Body of pancreas (tissue), 4 donors: ENCODE results near the gene PPFIBP2. TPM values are rescaled to one million over a fixed set of nuclear protein-coding genes. Genes with fewer than 3 reads are reported as not detected.

ENCODE experiments used
- ATAC-seq: fragments of 150-250 bp; one replicate; pipeline ENCODE4 v1.9.1; 2016
- DNase-seq, 4 donors: peaks; one replicate each; pipeline ENCODE4 v3.0.0-alpha.2; 2019
- H3K27ac ChIP-seq, 4 donors: fragments of 200-600 bp; sonication (generic); 1 replicate in 3 of 4; 2 replicates in 1 of 4; pipeline versions ENCODE4 v1.5.1 to v1.6.1; 2016 to 2019; ENCODE audit warnings: mild to moderate bottlenecking in 1 of 4, mixed read lengths in 1 of 4, moderate library complexity in 1 of 4
- H3K27me3 ChIP-seq, 2 donors: fragments of 200-600 bp; sonication (generic); one replicate each; pipeline ENCODE4 v1.6.0; 2016; ENCODE audit warnings: mild to moderate bottlenecking in 1 of 2
- H3K36me3 ChIP-seq, 2 donors: fragments of 200-600 bp; sonication (generic); replicated peaks in 1 of 2; 2 replicates each; pipeline ENCODE4 v1.5.1; 2016; ENCODE audit warnings: low read depth in 2 of 2; ENCODE audit not compliant: insufficient read depth in 1 of 2
- H3K4me1 ChIP-seq: fragments of 200-600 bp; sonication (generic); one replicate; pipeline ENCODE4 v1.6.0; 2016
- H3K4me3 ChIP-seq, 2 donors: fragments of 200-600 bp; sonication (generic); 1 replicate in 1 of 2; 2 replicates in 1 of 2; pipeline ENCODE4 v1.5.1; 2016 to 2019
- H3K9me3 ChIP-seq, 3 donors: fragments of 200-600 bp; sonication (generic); 1 replicate in 2 of 3; 2 replicates in 1 of 3; pipeline ENCODE4 v1.5.1; 2016
- POLR2A ChIP-seq, 3 donors: fragments of 450-650 bp; IDR thresholded peaks; one replicate each; pipeline ENCODE4 v1.6.1; 2016; ENCODE audit warnings: antibody characterized with exemption in 3 of 3, mild to moderate bottlenecking in 2 of 3
- WGBS, 2 donors: methylation state at CpG; one replicate each; pipeline ENCODE4 v1.1.5; 2017; 5-methylcytosine and 5-hydroxymethylcytosine counted together
- intact Hi-C: fragments of 100-400 bp; cut with DNase I; formaldehyde crosslinking; loops from one replicate; pipeline ENCODE4 v1.15.1; 2023
- total RNA-seq, 2 donors: library from RNA; depleted of rRNA; stranded (reverse); fragments of >200 nt; gene quantifications; one replicate each; pipeline ENCODE4 v1.1.0, GENCODE V29; 2016
- TF ChIP-seq, protein P1 (sequence below), 7 experiments: fragments of 450-650 bp in 4 of 7; fragments of 200-600 bp in 3 of 7; sonication (generic) in 3 of 7; IDR thresholded peaks; one replicate each; pipeline ENCODE4 v1.5.1; 2016 to 2019; ENCODE audit warnings: antibody characterized with exemption in 7 of 7

PPFIBP2 gene
- total RNA-seq, 2 donors from 2014 or later: 34.9 to 35.3 TPM

DNA sequence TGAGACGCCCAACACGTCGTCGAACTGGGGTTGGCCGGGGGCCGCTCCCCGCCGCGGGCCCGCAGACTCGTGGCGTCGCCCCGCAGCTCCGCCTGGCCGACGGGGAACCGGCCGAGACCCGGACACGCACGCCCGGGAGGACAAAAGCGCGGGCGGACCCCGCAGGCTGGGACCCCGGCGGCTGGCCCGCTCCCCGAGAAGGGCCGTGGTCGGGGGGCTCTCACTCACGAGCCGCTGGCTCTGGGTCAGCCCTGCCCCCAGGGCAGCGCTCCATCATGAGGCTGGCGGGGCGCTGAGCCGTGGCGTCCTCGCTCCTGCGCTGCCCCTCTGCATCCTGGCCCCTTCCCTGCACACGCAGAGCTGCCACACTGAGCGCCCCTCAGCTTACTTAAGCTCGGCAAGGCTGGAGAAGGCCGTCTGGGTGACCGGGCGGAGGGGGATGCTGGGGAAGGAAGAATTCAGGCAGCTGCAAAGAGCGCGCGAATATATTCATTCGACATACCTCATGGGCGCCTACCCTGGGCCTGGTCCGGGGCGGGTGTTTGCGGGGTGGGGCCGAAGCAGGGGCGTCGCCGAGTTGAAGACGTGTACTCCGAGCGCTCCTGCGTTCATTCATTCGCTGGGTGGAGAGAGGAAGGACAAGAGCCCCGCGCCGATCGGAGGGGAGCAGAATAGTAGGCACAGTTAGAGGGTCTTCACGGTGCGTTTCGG lies 160.1 kb downstream of the PPFIBP2 start:
- H3K4me3 ChIP-seq: peak overlapping the region; percentile 4 to 40
- H3K4me1 ChIP-seq: peaks cover 18% of the 10 kb centered on the region
- ATAC-seq: peak; percentile 51
- H3K9me3 ChIP-seq: no peaks in the 10 kb centered on the region
- peak in 3 of 4 donors; percentile 28 to 50 (median 36) for DNase-seq
- no peak overlapping the region for H3K27ac ChIP-seq
- H3K27me3 ChIP-seq: no peaks in the 10 kb centered on the region
- 4 to 18% methylated on average over 34 to 71 of the region's 72 CpGs for WGBS, 2 donors
- TF ChIP-seq, protein P1, sequence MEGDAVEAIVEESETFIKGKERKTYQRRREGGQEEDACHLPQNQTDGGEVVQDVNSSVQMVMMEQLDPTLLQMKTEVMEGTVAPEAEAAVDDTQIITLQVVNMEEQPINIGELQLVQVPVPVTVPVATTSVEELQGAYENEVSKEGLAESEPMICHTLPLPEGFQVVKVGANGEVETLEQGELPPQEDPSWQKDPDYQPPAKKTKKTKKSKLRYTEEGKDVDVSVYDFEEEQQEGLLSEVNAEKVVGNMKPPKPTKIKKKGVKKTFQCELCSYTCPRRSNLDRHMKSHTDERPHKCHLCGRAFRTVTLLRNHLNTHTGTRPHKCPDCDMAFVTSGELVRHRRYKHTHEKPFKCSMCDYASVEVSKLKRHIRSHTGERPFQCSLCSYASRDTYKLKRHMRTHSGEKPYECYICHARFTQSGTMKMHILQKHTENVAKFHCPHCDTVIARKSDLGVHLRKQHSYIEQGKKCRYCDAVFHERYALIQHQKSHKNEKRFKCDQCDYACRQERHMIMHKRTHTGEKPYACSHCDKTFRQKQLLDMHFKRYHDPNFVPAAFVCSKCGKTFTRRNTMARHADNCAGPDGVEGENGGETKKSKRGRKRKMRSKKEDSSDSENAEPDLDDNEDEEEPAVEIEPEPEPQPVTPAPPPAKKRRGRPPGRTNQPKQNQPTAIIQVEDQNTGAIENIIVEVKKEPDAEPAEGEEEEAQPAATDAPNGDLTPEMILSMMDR (IDR thresholded peaks at IDR 0.05): no peak
- TF ChIP-seq POLR2A (IDR thresholded peaks at IDR 0.05): no peak
- intact Hi-C loops: no loop called here
- no peaks in the 10 kb centered on the region for H3K36me3 ChIP-seq

- Histone ChIP-seq H3K4me1 (peaks cover 18% of the 10 kb centered on the region), H3K27ac (no peak overlapping the region), H3K27me3 (no peaks in the 10 kb centered on the region), H3K4me3 (no peak overlapping the region), H3K9me3 (no peaks in the 10 kb centered on the region), H3K36me3 (no peaks in the 10 kb centered on the region)
- intact Hi-C loops: no loop called here
- DNase-seq (no peak), ATAC-seq (no peak)
- WGBS, 2 donors: 78 to 93% methylated on average over 3 of the region's 3 CpGs
- TF ChIP-seq, protein P1 (IDR thresholded peaks at IDR 0.05): no peak
- no peak for TF ChIP-seq POLR2A (IDR thresholded peaks at IDR 0.05)
These were observed 161.8 kb downstream of the PPFIBP2 start for GRCh38 chr11:7675631-7676030.

DNA sequence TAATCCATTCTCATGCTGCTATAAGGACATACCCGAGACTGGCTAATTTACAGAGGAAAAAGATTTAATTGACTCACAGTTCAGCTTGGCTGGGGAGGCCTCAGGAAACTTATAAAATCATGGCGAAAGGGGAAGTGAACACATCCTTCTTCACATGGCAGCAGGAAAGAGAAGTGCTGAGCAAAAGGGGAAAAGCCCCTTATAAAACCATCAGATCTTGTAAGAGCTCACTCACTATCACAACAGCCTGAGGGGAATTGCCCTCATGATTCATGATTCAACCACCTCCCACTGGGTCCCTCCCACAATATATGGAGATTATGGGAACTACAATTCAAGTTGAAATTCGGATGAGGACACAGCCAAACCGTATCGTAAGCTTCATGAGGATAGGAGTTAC lies 163.3 kb downstream of the PPFIBP2 start:
- TF ChIP-seq POLR2A (IDR thresholded peaks at IDR 0.05): no peak
- TF ChIP-seq, protein P1 (IDR thresholded peaks at IDR 0.05): no peak
- WGBS, 2 donors: 74 to 75% methylated on average over 5 of the region's 5 CpGs
- Histone ChIP-seq H3K9me3 (no peaks in the 10 kb centered on the region), H3K4me1 (peaks cover 10% of the 10 kb centered on the region), H3K27ac (no peak overlapping the region), H3K27me3 (no peaks in the 10 kb centered on the region), H3K4me3 (no peak overlapping the region), H3K36me3 (no peaks in the 10 kb centered on the region)
- intact Hi-C loops: no loop called here
- DNase-seq (no peak), ATAC-seq (no peak)

DNA sequence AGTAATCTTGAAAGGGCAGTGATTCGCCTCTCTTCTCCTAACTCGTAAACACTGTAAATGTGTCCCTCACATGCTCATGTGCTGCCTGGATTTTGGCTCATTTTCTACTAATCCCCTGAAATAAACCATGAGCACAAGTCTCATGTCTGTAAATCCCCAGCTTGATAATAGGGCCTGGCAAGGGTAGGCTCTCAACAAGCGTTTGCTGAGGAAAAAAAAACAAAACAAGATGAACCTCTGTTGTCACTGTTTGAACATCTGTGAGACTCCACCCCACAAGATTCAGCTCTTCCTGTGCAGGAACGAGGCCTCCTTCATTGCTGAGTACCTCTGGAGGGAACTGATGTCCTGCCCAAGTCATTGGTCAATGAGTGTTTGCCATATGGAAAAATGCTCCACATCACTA lies 164.0 kb downstream of the PPFIBP2 start:
- ATAC-seq: no peak
- Histone ChIP-seq H3K4me3 (no peak overlapping the region), H3K27me3 (no peaks in the 10 kb centered on the region), H3K36me3 (no peaks in the 10 kb centered on the region), H3K4me1 (peaks cover 7% of the 10 kb centered on the region), H3K27ac (no peak overlapping the region), H3K9me3 (no peaks in the 10 kb centered on the region)
- TF ChIP-seq, protein P1 (IDR thresholded peaks at IDR 0.05): no peak
- TF ChIP-seq POLR2A (IDR thresholded peaks at IDR 0.05): no peak
- intact Hi-C loops: no loop called here
- 67% methylated on average over 4 of the region's 4 CpGs for WGBS, 2 donors
- DNase-seq: no peak

DNA sequence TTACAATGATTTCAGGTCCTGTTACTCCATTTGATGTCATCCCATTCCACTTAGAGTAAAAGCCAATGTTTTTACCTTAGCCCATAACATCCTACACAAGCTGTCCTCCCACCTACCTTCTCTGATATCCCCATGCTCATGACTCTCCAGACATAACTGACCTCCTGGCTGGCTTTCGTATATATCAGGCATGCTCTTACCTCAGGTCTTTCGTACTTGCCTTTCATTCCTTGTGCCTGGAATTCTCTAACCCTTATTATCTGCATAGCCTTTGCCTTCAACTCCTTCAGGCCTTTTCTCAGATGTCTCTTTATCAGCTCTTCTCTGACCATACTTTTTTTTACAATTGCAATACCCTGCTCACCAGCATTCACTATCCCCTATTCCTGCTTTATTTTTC lies 169.8 kb downstream of the PPFIBP2 start:
- no peaks in the 10 kb centered on the region for H3K36me3 ChIP-seq
- H3K4me1 ChIP-seq: no peaks in the 10 kb centered on the region
- ATAC-seq: no peak
- TF ChIP-seq, protein P1 (IDR thresholded peaks at IDR 0.05): no peak
- TF ChIP-seq POLR2A (IDR thresholded peaks at IDR 0.05): no peak
- no peak overlapping the region for H3K27ac ChIP-seq
- H3K27me3 ChIP-seq: no peaks in the 10 kb centered on the region
- H3K4me3 ChIP-seq: no peak overlapping the region
- no peak for DNase-seq
- intact Hi-C loops: no loop called here
- WGBS, 2 donors: 82 to 90% methylated on average over 2 of the region's 2 CpGs
- H3K9me3 ChIP-seq: no peaks in the 10 kb centered on the region
